Middle frontal gyrus (tissue), 1 donor: Measurements from ENCODE around the gene CPLX3.

ENCODE experiments used
- DNase-seq: peaks from one replicate; pipeline ENCODE4 v3.0.0-alpha.2; 2015; ENCODE audit warnings: low spot score; ENCODE audit errors: extremely low spot score

Gene CPLX3

GRCh38 chr15:74843891-74844299, 17.5 kb downstream of the CPLX3 start:
- no peak for DNase-seq

GRCh38 chr15:74844319-74845207, 18.1 kb downstream of the CPLX3 start:
- no peak for DNase-seq

- DNase-seq, result no peak
These were observed 18.8 kb downstream of the CPLX3 start for GRCh38 chr15:74845208-74845568.

- no peak for DNase-seq
These were observed 19.2 kb downstream of the CPLX3 start for GRCh38 chr15:74845581-74845980.

- no peak for DNase-seq
These were observed 21.0 kb downstream of the CPLX3 start for GRCh38 chr15:74847432-74847831.

- no peak for DNase-seq
These were observed 24.0 kb downstream of the CPLX3 start for GRCh38 chr15:74850393-74850792.

- no peak for DNase-seq
These were observed 25.5 kb downstream of the CPLX3 start for GRCh38 chr15:74851960-74852359.

- DNase-seq, result no peak
These were observed 28.1 kb downstream of the CPLX3 start for GRCh38 chr15:74854453-74855022.

- no peak for DNase-seq
These were observed 29.4 kb downstream of the CPLX3 start for GRCh38 chr15:74855857-74856256.

GRCh38 chr15:74856537-74856936, 30.1 kb downstream of the CPLX3 start:
- DNase-seq, result no peak

- DNase-seq, result no peak
These were observed 30.7 kb downstream of the CPLX3 start for GRCh38 chr15:74857082-74857655.

GRCh38 chr15:74857671-74858368, 31.4 kb downstream of the CPLX3 start:
- no peak for DNase-seq

- DNase-seq, result no peak
These were observed 31.9 kb downstream of the CPLX3 start for GRCh38 chr15:74858369-74858740.

- DNase-seq, result no peak
These were observed 37.0 kb downstream of the CPLX3 start for GRCh38 chr15:74863239-74864056.

GRCh38 chr15:74864296-74864695, 37.9 kb downstream of the CPLX3 start:
- no peak for DNase-seq

- DNase-seq, result no peak
These were observed 38.9 kb downstream of the CPLX3 start for GRCh38 chr15:74865316-74865715.

GRCh38 chr15:74866090-74866489, 39.7 kb downstream of the CPLX3 start:
- no peak for DNase-seq

- no peak for DNase-seq
These were observed 41.1 kb downstream of the CPLX3 start for GRCh38 chr15:74867466-74868038.

GRCh38 chr15:74868059-74868458, 41.6 kb downstream of the CPLX3 start:
- no peak for DNase-seq

GRCh38 chr15:74869372-74869725, 42.9 kb downstream of the CPLX3 start:
- DNase-seq, result no peak
